GM10248 (cell line): ENCODE measurements around the gene SDK1.

Experiments
- CTCF ChIA-PET: fragments of 300-600 bp; sonication (Branson Sonifier 250); formaldehyde crosslinking; extraction: SDS; loops from one replicate; lab custom pipeline; 2021; ENCODE audit warnings: antibody characterized with exemption; lab: Yijun Ruan, JAX
- POLR2A ChIA-PET: fragments of 350-650 bp; sonication (Branson Sonifier 250); formaldehyde crosslinking; extraction: SDS; loops from one replicate; lab custom pipeline; 2020; ENCODE audit warnings: antibody characterized with exemption; lab: Yijun Ruan, JAX
- DNase-seq: peaks from one replicate; pipeline ENCODE4 v3.0.0; 2012; ENCODE audit errors: extremely low spot score
- TF ChIP-seq, protein P1 (sequence below): IDR thresholded peaks from 2 replicates; pipeline ENCODE4 v1.5.1; 2012; ENCODE audit warnings: mild to moderate bottlenecking, low read depth; ENCODE audit errors: extremely low read depth, missing control alignments, control extremely low read depth

The SDK1 gene

DNA sequence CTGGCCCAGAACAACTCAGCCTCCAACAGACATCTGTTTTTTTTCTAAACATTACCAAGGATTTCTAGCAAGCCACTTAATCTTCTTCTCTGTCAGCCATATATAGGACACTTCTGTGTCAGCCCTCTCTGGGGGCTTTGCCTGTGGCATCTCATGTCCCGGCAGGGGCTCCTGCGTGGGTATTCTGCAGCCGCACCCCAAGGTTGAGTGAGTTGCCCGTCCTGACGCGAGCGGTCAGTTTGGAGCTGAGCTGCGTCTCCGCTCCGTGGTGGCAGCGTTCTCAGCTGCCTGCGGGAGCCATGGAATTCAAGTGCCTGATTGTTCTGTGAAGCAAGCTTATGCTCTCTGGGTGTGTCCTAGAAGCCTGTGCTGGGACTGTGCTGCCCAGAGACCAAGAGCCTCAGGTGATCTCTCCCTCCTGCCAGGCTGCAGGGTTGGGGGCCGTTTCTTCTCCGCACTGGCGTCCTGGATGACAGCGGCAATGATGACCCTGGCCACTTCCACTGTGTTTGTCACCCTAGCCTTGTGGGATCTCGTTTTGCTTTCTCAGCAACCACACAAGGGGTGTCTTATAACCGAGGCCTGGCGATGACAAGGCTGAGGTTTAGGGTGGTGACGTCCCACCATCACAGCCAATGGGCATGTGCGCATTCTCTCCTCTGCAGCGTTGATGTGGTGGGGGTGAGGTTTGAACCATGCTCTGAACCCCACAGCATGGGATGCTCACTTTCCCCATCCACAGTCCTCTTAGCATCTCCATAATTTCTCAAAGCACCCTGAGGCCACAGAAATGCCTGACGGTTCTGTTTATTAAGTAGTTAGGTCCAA, 768.4 kb downstream of the SDK1 start:
- ChIA-PET POLR2A (no interaction called here), CTCF (no interaction called here)
- TF ChIP-seq, protein P1, sequence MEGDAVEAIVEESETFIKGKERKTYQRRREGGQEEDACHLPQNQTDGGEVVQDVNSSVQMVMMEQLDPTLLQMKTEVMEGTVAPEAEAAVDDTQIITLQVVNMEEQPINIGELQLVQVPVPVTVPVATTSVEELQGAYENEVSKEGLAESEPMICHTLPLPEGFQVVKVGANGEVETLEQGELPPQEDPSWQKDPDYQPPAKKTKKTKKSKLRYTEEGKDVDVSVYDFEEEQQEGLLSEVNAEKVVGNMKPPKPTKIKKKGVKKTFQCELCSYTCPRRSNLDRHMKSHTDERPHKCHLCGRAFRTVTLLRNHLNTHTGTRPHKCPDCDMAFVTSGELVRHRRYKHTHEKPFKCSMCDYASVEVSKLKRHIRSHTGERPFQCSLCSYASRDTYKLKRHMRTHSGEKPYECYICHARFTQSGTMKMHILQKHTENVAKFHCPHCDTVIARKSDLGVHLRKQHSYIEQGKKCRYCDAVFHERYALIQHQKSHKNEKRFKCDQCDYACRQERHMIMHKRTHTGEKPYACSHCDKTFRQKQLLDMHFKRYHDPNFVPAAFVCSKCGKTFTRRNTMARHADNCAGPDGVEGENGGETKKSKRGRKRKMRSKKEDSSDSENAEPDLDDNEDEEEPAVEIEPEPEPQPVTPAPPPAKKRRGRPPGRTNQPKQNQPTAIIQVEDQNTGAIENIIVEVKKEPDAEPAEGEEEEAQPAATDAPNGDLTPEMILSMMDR, result no peak
- DNase-seq, result no peak

DNA sequence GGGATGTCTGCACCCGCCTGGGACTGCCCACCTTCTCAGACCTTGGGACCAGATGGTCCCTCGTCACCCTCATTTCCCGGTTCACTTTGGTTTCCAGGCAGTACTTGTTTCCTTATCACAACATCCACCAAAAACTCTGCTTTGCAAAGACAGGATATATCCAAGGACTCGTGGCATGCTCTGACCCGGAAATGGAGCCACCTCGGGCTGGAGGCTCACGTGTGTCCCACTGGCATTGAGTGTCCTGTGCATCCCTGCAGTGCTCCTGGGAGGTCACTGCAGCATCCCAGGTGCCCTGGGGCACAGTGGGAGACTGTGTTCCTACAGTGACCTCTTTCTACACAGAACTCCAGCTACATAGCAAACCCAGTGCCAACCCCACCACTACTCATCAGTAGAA, 769.2 kb downstream of the SDK1 start:
- ChIA-PET CTCF (no interaction called here), POLR2A (no interaction called here)
- no peak for DNase-seq
- TF ChIP-seq, protein P1, result no peak

DNA sequence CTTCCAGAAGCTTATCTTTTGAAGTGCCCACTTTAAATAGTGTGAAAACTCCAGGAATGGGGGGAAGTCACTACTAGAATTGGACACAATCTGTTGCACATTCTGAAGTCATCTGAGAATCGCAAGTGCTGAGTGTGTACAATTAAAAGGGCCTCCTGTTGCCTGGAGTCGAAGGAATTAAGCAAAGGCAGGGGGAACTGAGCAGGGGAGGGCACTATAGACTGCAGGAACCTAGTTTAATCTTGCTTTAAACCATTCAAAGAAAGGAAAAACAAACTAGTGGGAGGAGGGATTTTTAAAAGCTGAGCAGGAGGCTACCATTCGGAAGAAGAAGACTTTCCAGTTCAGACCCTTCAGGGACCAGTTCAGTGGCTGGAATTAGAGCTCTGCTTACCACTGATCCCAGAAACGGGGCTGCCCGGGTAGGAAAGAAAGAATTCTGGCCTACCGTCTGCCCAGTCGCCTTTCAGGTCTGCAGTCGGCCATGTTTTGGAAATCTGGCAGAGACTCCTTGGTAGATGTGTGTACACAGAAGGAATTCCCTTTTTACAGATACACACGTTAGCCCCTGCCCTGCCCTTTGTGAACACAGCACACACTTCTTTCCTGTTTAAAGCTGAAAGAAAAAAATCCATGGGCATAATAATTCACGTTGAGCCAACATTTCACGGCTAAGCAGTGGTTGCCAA, 770.5 kb downstream of the SDK1 start:
- ChIA-PET POLR2A (no interaction called here), CTCF (no interaction called here)
- TF ChIP-seq, protein P1, result no peak

DNA sequence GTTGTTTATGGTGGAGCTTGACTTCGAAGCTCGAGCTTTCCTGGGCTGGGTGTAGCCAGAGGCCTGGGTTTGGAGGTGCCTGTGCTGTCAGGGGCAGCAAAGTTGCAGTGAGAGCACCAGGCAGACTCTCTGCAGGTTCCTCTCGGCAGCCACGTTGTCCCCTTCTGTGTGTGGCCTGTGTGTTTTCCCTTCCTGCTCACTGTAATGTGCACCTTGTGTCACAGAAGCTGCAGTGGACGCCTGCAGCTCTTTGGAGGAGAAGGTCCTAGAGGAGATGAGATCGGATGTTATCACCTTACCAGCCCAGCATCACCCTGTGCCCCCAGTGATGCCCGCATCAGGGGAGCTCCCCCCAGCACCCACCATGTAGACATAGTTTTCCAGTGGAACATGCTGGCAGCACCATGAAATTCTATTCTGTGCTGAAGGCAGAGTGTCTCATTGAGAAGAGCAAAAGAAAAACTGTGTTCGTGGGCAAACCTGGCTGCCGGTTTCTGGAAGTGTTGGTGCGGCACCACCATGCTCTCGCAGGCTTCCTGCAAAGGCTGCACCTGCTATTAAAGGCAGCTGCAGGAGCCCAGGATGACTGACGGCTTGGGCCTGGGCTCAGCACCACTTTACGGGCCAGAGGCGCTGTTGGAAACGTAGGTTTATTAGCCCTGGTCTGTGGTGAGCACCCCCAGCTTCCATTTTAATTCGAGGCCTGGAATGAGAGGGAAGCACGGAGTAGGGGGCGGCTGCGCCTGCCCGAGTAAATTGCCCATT, 771.3 kb downstream of the SDK1 start:
- TF ChIP-seq, protein P1, result no peak
- ChIA-PET POLR2A (no interaction called here), CTCF (no interaction called here)
- DNase-seq, result no peak

More for the DNA sequence above, 770.5 kb downstream of the SDK1 start:
- DNase-seq, result no peak

DNA sequence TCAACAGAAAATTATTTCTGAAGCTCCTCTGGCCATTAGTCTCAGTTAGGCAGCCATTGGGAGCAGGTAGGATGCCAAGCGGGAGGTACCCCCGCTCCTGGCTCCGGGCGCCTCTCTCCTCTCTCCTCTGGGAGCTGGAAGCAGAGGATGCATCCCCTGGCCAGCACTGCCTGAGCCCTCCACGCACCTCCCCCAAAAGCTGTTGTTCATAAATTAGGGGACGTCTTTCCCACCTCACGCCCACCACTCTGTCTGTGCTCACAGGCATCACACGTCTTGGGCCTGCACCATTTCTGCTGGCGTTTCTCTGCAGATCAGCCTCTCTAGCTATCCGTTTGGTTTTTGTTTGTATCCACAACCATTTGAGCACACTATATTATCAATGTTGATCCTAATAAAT, 772.0 kb downstream of the SDK1 start:
- ChIA-PET CTCF (no interaction called here), POLR2A (no interaction called here)
- TF ChIP-seq, protein P1, result no peak
- DNase-seq, result no peak

DNA sequence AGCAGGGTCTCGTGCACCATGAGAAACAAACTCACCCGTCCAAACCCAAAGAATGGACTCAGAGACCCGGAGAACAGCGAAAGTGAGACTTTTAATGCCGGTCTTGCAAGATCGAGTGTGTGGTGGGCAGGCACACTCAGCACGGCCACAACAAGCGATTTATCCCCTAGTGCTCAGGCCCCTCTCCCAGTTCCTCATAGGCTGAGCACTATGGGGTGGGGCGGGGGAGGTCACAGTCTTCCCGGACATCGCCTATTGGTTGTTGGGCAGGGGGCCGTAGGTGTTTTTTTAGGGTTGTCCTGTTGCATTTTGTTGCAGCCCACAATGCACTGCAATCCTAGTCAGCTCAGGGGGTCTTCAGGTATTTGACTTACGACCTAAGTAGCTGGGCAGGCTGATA, 772.7 kb downstream of the SDK1 start:
- ChIA-PET POLR2A (no interaction called here), CTCF (no interaction called here)
- TF ChIP-seq, protein P1, result no peak

More for the DNA sequence above, 772.7 kb downstream of the SDK1 start:
- DNase-seq, result no peak
